Natural killer cell (primary cell): ENCODE data around the gene SENP1. TPM values are rescaled to one million over a fixed set of nuclear protein-coding genes. Genes with fewer than 3 reads are reported as not detected.

Experiments
- ATAC-seq, 3 donors: fragments of 150-1000 bp in 2 of 3; fragments of 200-7000 bp in 1 of 3; cut with Tn5 transposase; 1 replicate in 1 of 3; 2 replicates in 2 of 3; pipeline ENCODE4 v1.10.0; 2021; ENCODE audit warnings: mild to moderate bottlenecking in 2 of 3, moderate library complexity in 2 of 3
- DNase-seq, 2 donors: peaks; one replicate each; pipeline versions ENCODE4 v3.0.0 to v3.0.0-alpha.2; 2013 to 2021; ENCODE audit warnings: mixed read lengths in 1 of 2
- H3K27ac ChIP-seq: one replicate; pipeline ENCODE4 v1.5.1; 2013; ENCODE audit warnings: mild to moderate bottlenecking, low read length
- H3K27me3 ChIP-seq: one replicate; pipeline ENCODE4 v1.6.1; 2013; ENCODE audit warnings: low read length; ENCODE audit not compliant: control insufficient read depth, insufficient read depth
- H3K36me3 ChIP-seq: one replicate; pipeline ENCODE4 v1.6.1; 2013; ENCODE audit warnings: low read length; ENCODE audit not compliant: control insufficient read depth, insufficient read depth
- H3K4me1 ChIP-seq: one replicate; pipeline ENCODE4 v1.6.1; 2013; ENCODE audit warnings: low read length; ENCODE audit not compliant: control insufficient read depth, insufficient read depth
- H3K4me3 ChIP-seq: one replicate; pipeline ENCODE4 v1.5.1; 2013; ENCODE audit warnings: low read length
- H3K9me3 ChIP-seq: one replicate; pipeline ENCODE4 v1.6.1; 2013; ENCODE audit warnings: low read length; ENCODE audit not compliant: control insufficient read depth, insufficient read depth
- H3K27ac Mint-ChIP-seq, 2 donors: one replicate each; pipeline ENCODE4 v1.8.0; 2022; ENCODE audit warnings: mild to moderate bottlenecking in 2 of 2, mixed read lengths in 2 of 2, moderate library complexity in 1 of 2
- H3K27me3 Mint-ChIP-seq, 2 donors: one replicate each; pipeline ENCODE4 v1.8.0; 2022; ENCODE audit warnings: low read depth in 2 of 2, mixed read lengths in 2 of 2
- H3K36me3 Mint-ChIP-seq: one replicate; pipeline ENCODE4 v1.8.0; 2022; ENCODE audit warnings: mixed read lengths
- H3K4me1 Mint-ChIP-seq, 2 donors: one replicate each; pipeline ENCODE4 v1.8.0; 2022; ENCODE audit warnings: mixed read lengths in 2 of 2
- H3K4me3 Mint-ChIP-seq: one replicate; pipeline ENCODE4 v1.8.0; 2022; ENCODE audit warnings: mild to moderate bottlenecking, moderate library complexity, mixed read lengths
- H3K9me3 Mint-ChIP-seq, 2 donors: one replicate each; pipeline ENCODE4 v1.8.0; 2022; ENCODE audit warnings: mixed read lengths in 2 of 2
- CTCF ChIP-seq: fragments of 200-600 bp; IDR thresholded peaks from one replicate; pipeline ENCODE4 v1.8.0; 2022; ENCODE audit warnings: antibody characterized with exemption
- WGBS: methylation state at CpG from one replicate; pipeline ENCODE4 v1.1.7; 2013; ENCODE audit warnings: missing lambda C conversion rate; ENCODE audit not compliant: insufficient coverage; 5-methylcytosine and 5-hydroxymethylcytosine counted together
- intact Hi-C: fragments of 100-400 bp; cut with micrococcal nuclease; formaldehyde crosslinking; loops from one replicate; pipeline ENCODE4 v1.14.2; 2022
- total RNA-seq, 4 donors: library from RNA; stranded (reverse); fragments of 120-200 nt in 1 of 4; gene quantifications; one replicate each; pipeline versions ENCODE4 v1.2.3 to v1.2.4, GENCODE V29; 2013 to 2022

Gene SENP1
- 10 to 100 TPM; 35.6 to 39.6 (median 36.8) TPM for total RNA-seq
- 47.9 TPM for total RNA-seq (2013)

- WGBS: under 1% methylated on average over 53 of the region's 53 CpGs
These were observed at the start of gene SENP1 for GRCh38 chr12:48105867-48106680. Gene SENP1, minus strand, starts transcription at chr12:48106079. Its CDS starts 4,607 bp downstream, at chr12:48101472.

GRCh38 chr12:48151103-48151771, 45.4 kb upstream of the SENP1 start:
- Mint-ChIP-seq H3K27ac (peak overlapping the region in 1 of 2 donors; percentile 69), H3K27me3 (no peaks in the 10 kb centered on the region), H3K9me3 (no peaks in the 10 kb centered on the region), H3K4me1 (peaks cover 20 to 25% of the 10 kb centered on the region in 2 donors), H3K4me3 (no peak overlapping the region), H3K36me3 (peaks cover 34% of the 10 kb centered on the region)
- intact Hi-C loops: no loop called here
- H3K4me1 ChIP-seq: peaks cover under 1% of the 10 kb centered on the region
- H3K9me3 ChIP-seq: no peaks in the 10 kb centered on the region
- no peak overlapping the region for H3K27ac ChIP-seq
- peaks cover 59% of the 10 kb centered on the region for H3K36me3 ChIP-seq
- ATAC-seq (no peak), DNase-seq (no peak)
- no peak overlapping the region for H3K4me3 ChIP-seq
- TF ChIP-seq CTCF: no peak
- 95% methylated on average over 2 of the region's 2 CpGs for WGBS
- H3K27me3 ChIP-seq: no peaks in the 10 kb centered on the region

More at GRCh38 chr12:48105867-48106680, at the start of gene SENP1:
- TF ChIP-seq CTCF: peak; percentile 19
- no peaks in the 10 kb centered on the region for H3K27me3 ChIP-seq
- Mint-ChIP-seq H3K4me3 (peak within 1 kb of the TSS; percentile 89), H3K36me3 (no peaks in the 10 kb centered on the region), H3K9me3 (no peaks in the 10 kb centered on the region), H3K27ac (peak within 1 kb of the TSS; percentile 94 to 99), H3K27me3 (peaks cover 7 to 9% of the 10 kb centered on the region in 2 donors), H3K4me1 (peaks cover 20 to 44% of the 10 kb centered on the region in 2 donors)
- DNase-seq (peak; percentile 87 to 94), ATAC-seq (peak; percentile 81 to 88 (median 86))
- no peaks in the 10 kb centered on the region for H3K36me3 ChIP-seq
- peak within 1 kb of the TSS; percentile 87 for H3K4me3 ChIP-seq
- peak within 1 kb of the TSS; percentile 98 for H3K27ac ChIP-seq
- H3K4me1 ChIP-seq: peaks cover 13% of the 10 kb centered on the region
- intact Hi-C loops: loop anchor here (1.0 to 5.0 kb wide), 3 partner anchors 51 to 294 kb away; partner anchors contain the start of gene ASB8
- no peaks in the 10 kb centered on the region for H3K9me3 ChIP-seq

- peak overlapping the region in 1 of 2 donors; percentile 2 for H3K27ac Mint-ChIP-seq
- ATAC-seq (no peak), DNase-seq (no peak)
- intact Hi-C loops: no loop called here
- WGBS: 89% methylated on average over 1 of the region's 1 CpG
- TF ChIP-seq CTCF: no peak
- H3K27ac ChIP-seq: no peak overlapping the region
- no peaks in the 10 kb centered on the region for H3K9me3 ChIP-seq
- no peaks in the 10 kb centered on the region for H3K9me3 Mint-ChIP-seq
- peaks cover 7 to 11% of the 10 kb centered on the region in 2 donors for H3K4me1 Mint-ChIP-seq
- peaks cover 75% of the 10 kb centered on the region for H3K36me3 ChIP-seq
- no peaks in the 10 kb centered on the region for H3K27me3 ChIP-seq
- H3K27me3 Mint-ChIP-seq: no peaks in the 10 kb centered on the region
- peaks cover 31% of the 10 kb centered on the region for H3K36me3 Mint-ChIP-seq
- no peaks in the 10 kb centered on the region for H3K4me1 ChIP-seq
- H3K4me3 ChIP-seq: no peak overlapping the region
- no peak overlapping the region for H3K4me3 Mint-ChIP-seq
These were observed 40.1 kb upstream of the SENP1 start for GRCh38 chr12:48145981-48146380.
